CD4-positive, alpha-beta memory T cell (primary cell): Measurements from ENCODE around the gene NPIPB6. TPM values are rescaled to one million over a fixed set of nuclear protein-coding genes. Genes with fewer than 3 reads are reported as not detected.
A peak's percentile ranks its signal among the peaks of the same experiment; 100 is the strongest.

Experiments
- CTCF ChIA-PET: fragments of 350-600 bp; sonication (Branson Sonifier 250); formaldehyde crosslinking; loops from one replicate; lab custom pipeline; 2021; ENCODE audit warnings: inconsistent platforms; ENCODE audit not compliant: partially characterized antibody; lab: Charles Lee
- POLR2A ChIA-PET: fragments of 350-600 bp; sonication (Branson Sonifier 250); formaldehyde crosslinking; loops from one replicate; lab custom pipeline; 2021; ENCODE audit not compliant: partially characterized antibody; lab: Charles Lee
- DNase-seq, 5 donors: peaks; one replicate each; pipeline versions ENCODE4 v3.0.0 to v3.0.0-alpha.2; 2020 to 2022; ENCODE audit warnings: mixed read lengths in 1 of 5
- H3K27ac ChIP-seq: one replicate; pipeline ENCODE4 v1.7.0; 2013; ENCODE audit warnings: low read depth, low read length
- H3K27me3 ChIP-seq: 2 replicates; pipeline ENCODE4 v1.7.0; 2013; ENCODE audit warnings: mild to moderate bottlenecking, low read length, moderate library complexity; ENCODE audit not compliant: insufficient read depth
- H3K36me3 ChIP-seq: 2 replicates; pipeline ENCODE4 v1.7.0; 2013; ENCODE audit warnings: mild to moderate bottlenecking, low read length, moderate library complexity; ENCODE audit not compliant: insufficient read depth
- H3K4me1 ChIP-seq: 2 replicates; pipeline ENCODE4 v1.7.0; 2013; ENCODE audit warnings: mild to moderate bottlenecking, low read length, moderate library complexity; ENCODE audit not compliant: insufficient read depth
- H3K4me3 ChIP-seq, 2 donors: one replicate each; pipeline ENCODE4 v1.7.0; 2013; ENCODE audit warnings: low read length in 2 of 2, mild to moderate bottlenecking in 1 of 2
- H3K9me3 ChIP-seq, 2 donors: one replicate each; pipeline ENCODE4 v1.7.0; 2013; ENCODE audit warnings: low read length in 2 of 2, control low read depth in 1 of 2; ENCODE audit not compliant: control insufficient read depth in 1 of 2
- H3K27ac Mint-ChIP-seq, 7 donors: one replicate each; pipeline ENCODE4 v1.8.0; 2020 to 2021; ENCODE audit warnings: mixed read lengths in 7 of 7, mild to moderate bottlenecking in 6 of 7, inconsistent platforms in 3 of 7, moderate library complexity in 3 of 7
- H3K27me3 Mint-ChIP-seq, 2 donors: one replicate each; pipeline ENCODE4 v1.8.0; 2020 to 2021; ENCODE audit warnings: mixed read lengths in 2 of 2
- H3K36me3 Mint-ChIP-seq, 2 donors: one replicate each; pipeline ENCODE4 v1.8.0; 2020 to 2021; ENCODE audit warnings: mixed read lengths in 2 of 2, inconsistent platforms in 1 of 2, mild to moderate bottlenecking in 1 of 2
- H3K4me1 Mint-ChIP-seq, 4 donors: one replicate each; pipeline ENCODE4 v1.8.0; 2020 to 2021; ENCODE audit warnings: mixed read lengths in 4 of 4, mild to moderate bottlenecking in 1 of 4
- H3K4me3 Mint-ChIP-seq, 8 donors: one replicate each; pipeline ENCODE4 v1.8.0; 2020 to 2021; ENCODE audit warnings: mixed read lengths in 8 of 8, mild to moderate bottlenecking in 7 of 8, moderate library complexity in 6 of 8, inconsistent platforms in 3 of 8
- H3K9me3 Mint-ChIP-seq, 8 donors: one replicate each; pipeline ENCODE4 v1.8.0; 2020 to 2021; ENCODE audit warnings: mixed read lengths in 8 of 8, mild to moderate bottlenecking in 5 of 8, inconsistent platforms in 3 of 8, moderate library complexity in 1 of 8
- intact Hi-C: fragments of 100-400 bp; cut with micrococcal nuclease; formaldehyde crosslinking; loops from one replicate; pipeline ENCODE4 v1.15.1; 2023
- polyA plus RNA-seq, 2 donors: library from polyadenylated mRNA; unstranded; fragments of 300-500 nt; fragmentation: Illumina TruSeq; gene quantifications; one replicate each; pipeline ENCODE4 v1.2.3, GENCODE V29; 2021
- total RNA-seq, 2 experiments: library from RNA; stranded (reverse); gene quantifications; one replicate each; pipeline ENCODE4 v1.2.3, GENCODE V29; 2021

NPIPB6 gene
- total and polyA plus RNA-seq, 4 experiments from 2014 or later = 0.30 to 4.7 (median 4.5) TPM; not detected in 1

DNA sequence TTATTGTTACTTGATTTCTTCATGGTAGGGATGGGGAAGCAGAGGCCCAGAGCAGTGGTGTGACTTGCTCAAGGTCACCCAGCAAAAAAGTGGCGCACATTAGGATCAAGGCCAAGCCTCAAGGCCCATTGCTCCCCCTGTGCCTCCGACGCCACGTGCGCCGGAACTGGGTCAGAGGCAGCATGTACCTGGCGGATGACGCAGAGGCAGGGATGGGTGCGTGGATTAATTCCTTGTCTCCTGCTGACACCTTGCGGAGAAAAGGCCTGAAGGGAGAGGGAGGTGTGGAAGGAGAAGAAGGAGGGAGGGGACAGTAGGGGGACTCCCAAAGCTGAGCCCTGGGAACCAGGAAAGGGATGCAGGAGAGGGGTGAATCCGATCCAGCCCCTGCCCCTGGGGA, 52.5 kb downstream of the NPIPB6 start:
- no peak for DNase-seq
- H3K27me3 ChIP-seq = no peaks in the 10 kb centered on the region
- Mint-ChIP-seq H3K36me3 (peaks cover 11 to 23% of the 10 kb centered on the region in 2 donors), H3K4me1 (peaks cover 46 to 70% (median 55%) of the 10 kb centered on the region in 4 donors), H3K27me3 (no peaks in the 10 kb centered on the region), H3K9me3 (no peaks in the 10 kb centered on the region), H3K4me3 (peak overlapping the region in 7 of 8 donors; percentile 60 to 83 (median 76)), H3K27ac (peak overlapping the region; percentile 91 to 99 (median 96))
- ChIA-PET POLR2A (interaction anchor here (1.0 to 7.6 kb wide), 7 partner anchors 12 to 170 kb away, joined by 3 to 114 read pairs (median 8); partner anchors contain the start of gene SBK1), CTCF (interaction anchor here (0.8 to 13.6 kb wide), 5 partner anchors 11 to 93 kb away, joined by 3 to 321 read pairs (median 7); no protein-coding TSS in a partner anchor)
- H3K4me3 ChIP-seq = no peak overlapping the region
- H3K27ac ChIP-seq = peak overlapping the region; percentile 72
- intact Hi-C loops = loop anchor here (2.0 to 10.0 kb wide), 2 partner anchors 96 to 170 kb away; partner anchors contain the start of gene XPO6
- peaks cover 53% of the 10 kb centered on the region for H3K4me1 ChIP-seq
- peaks cover 6% of the 10 kb centered on the region for H3K36me3 ChIP-seq
- H3K9me3 ChIP-seq = no peaks in the 10 kb centered on the region

DNA sequence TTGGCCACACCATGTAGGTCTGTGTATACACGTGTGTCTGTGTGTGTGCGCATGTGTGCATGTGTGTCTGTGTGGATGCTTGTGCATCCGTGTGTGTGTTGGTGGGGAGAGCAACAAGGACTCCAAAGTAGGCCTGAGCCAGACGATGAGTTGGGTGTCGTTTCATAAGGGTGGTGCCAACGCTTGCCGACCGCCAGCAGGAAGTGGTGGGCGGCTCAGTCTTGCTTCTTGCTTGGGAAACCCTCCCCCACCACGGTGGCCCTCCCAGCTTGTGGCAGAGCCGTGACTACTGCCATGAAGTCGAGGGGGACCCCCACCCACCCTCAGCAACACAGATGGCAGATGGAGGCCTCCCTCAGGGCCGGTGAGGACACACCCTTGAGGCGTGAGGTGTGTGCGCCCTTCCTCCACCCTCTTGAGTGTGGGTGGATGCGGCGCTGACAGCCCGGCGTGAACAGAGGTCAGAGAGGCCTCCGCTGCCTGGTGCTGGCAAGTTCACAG, 53.4 kb downstream of the NPIPB6 start:
- ChIA-PET CTCF (interaction anchor here (0.6 to 13.6 kb wide), 8 partner anchors 9 to 239 kb away, joined by 3 to 321 read pairs (median 6); partner anchors contain the start of gene SBK1), POLR2A (interaction anchor here (1.0 to 7.6 kb wide), 9 partner anchors 9 to 313 kb away, joined by 3 to 114 read pairs (median 6); partner anchors contain the start of gene SBK1)
- H3K4me3 Mint-ChIP-seq = peak overlapping the region; percentile 8 to 83 (median 75)
- intact Hi-C loops = loop anchor here (1.0 to 10.0 kb wide), 3 partner anchors 17 to 169 kb away; partner anchors contain the start of gene XPO6
- no peaks in the 10 kb centered on the region for H3K27me3 ChIP-seq
- no peaks in the 10 kb centered on the region for H3K27me3 Mint-ChIP-seq
- peaks cover 6% of the 10 kb centered on the region for H3K36me3 ChIP-seq
- H3K27ac ChIP-seq = peak overlapping the region; percentile 72
- H3K9me3 ChIP-seq = no peaks in the 10 kb centered on the region
- H3K4me1 Mint-ChIP-seq = peaks cover 47 to 70% (median 55%) of the 10 kb centered on the region in 4 donors
- no peaks in the 10 kb centered on the region for H3K9me3 Mint-ChIP-seq
- peaks cover 15 to 29% of the 10 kb centered on the region in 2 donors for H3K36me3 Mint-ChIP-seq
- peak overlapping the region; percentile 91 to 99 (median 96) for H3K27ac Mint-ChIP-seq
- H3K4me1 ChIP-seq = peaks cover 53% of the 10 kb centered on the region
- H3K4me3 ChIP-seq = peak overlapping the region in 1 of 2 donors; percentile 16
- DNase-seq = peak; percentile 85 to 95 (median 88)

DNA sequence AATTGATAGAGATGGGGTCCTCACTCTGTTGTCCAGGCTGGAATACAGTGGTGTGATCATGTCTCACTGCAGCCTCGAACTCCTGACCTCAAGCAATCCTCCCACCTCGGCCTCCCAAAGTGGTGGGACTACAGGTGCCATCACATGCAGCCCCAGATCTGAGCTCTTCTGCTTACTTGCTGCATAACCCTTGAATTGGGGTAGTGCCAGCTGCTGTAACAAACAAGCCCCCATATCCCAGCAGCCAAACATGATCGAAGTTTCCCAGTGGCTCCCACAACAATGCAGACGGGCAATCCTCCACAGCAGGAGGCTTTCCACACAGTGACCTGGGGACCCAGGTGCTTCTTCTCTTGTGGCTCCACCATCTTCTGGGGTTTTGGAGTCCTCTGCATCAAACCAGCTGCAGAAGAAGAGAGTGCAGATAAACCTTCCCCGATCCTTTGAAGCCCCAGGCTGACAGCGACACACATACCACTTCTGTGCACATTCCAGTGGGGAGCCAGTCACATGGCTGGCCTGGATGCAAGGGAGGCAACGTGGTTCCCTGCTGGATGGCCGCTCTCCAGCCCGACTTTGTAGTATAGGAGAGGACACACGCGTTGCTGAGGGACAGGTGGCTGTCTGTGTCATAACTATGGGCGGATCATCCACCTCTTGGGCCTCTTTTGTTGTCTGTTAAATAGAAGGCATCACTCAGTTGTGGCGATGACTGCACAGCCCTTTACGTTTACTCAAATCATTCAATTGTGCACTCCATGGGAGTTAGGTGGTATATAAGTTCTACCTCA, 54.3 kb downstream of the NPIPB6 start:
- Mint-ChIP-seq H3K27me3 (no peaks in the 10 kb centered on the region), H3K36me3 (peaks cover 17 to 33% of the 10 kb centered on the region in 2 donors), H3K9me3 (no peaks in the 10 kb centered on the region), H3K27ac (peak overlapping the region; percentile 93 to 99 (median 96)), H3K4me1 (peaks cover 50 to 67% (median 59%) of the 10 kb centered on the region in 4 donors), H3K4me3 (peak overlapping the region in 6 of 8 donors; percentile 28 to 83 (median 56))
- no peaks in the 10 kb centered on the region for H3K27me3 ChIP-seq
- no peaks in the 10 kb centered on the region for H3K9me3 ChIP-seq
- no peak overlapping the region for H3K4me3 ChIP-seq
- DNase-seq = no peak
- ChIA-PET CTCF (interaction anchor here (0.7 to 13.6 kb wide), 10 partner anchors 8 to 238 kb away, joined by 3 to 321 read pairs (median 4); partner anchors contain the start of gene SBK1), POLR2A (interaction anchor here (0.6 to 7.6 kb wide), 9 partner anchors 9 to 168 kb away, joined by 3 to 114 read pairs (median 6); partner anchors contain the start of gene SBK1)
- intact Hi-C loops = loop anchor here (1.0 kb wide), 1 partner anchor 16 kb away; no protein-coding TSS in a partner anchor
- peaks cover 53% of the 10 kb centered on the region for H3K4me1 ChIP-seq
- peaks cover 6% of the 10 kb centered on the region for H3K36me3 ChIP-seq
- peak overlapping the region; percentile 35 for H3K27ac ChIP-seq

DNA sequence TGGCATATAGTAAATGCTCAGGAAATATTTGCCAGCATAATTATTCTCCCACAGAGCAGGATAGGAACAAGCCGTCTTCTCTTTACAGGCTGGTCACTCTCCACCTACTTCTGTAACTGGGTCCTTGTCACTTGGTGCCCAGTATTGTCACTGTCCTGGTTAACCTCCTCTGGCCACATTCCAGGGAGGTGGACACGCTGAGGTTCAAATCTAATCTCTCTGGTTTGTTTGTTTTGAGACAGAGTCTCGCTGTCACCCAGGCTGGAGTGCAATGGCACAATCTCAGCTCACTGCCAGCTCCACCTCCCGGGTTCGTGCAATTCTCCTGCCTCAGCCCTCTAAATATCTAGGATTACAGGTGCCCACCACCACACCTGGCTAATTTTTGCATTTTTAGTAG, 55.4 kb downstream of the NPIPB6 start:
- H3K9me3 Mint-ChIP-seq = no peaks in the 10 kb centered on the region
- H3K27me3 Mint-ChIP-seq = no peaks in the 10 kb centered on the region
- no peaks in the 10 kb centered on the region for H3K9me3 ChIP-seq
- no peak overlapping the region for H3K27ac ChIP-seq
- peaks cover 53 to 72% (median 60%) of the 10 kb centered on the region in 4 donors for H3K4me1 Mint-ChIP-seq
- POLR2A ChIA-PET = interaction anchor here (3.5 to 7.6 kb wide), 3 partner anchors 9 to 28 kb away, joined by 50 to 114 read pairs (median 68); partner anchors contain the start of gene SBK1
- H3K4me3 ChIP-seq = no peak overlapping the region
- no peak for DNase-seq
- intact Hi-C loops = no loop called here
- peaks cover 19 to 39% of the 10 kb centered on the region in 2 donors for H3K36me3 Mint-ChIP-seq
- H3K36me3 ChIP-seq = peaks cover 6% of the 10 kb centered on the region
- H3K4me3 Mint-ChIP-seq = no peak overlapping the region
- H3K4me1 ChIP-seq = peaks cover 47% of the 10 kb centered on the region
- CTCF ChIA-PET = interaction anchor here (0.9 to 4.6 kb wide), 3 partner anchors 9 to 29 kb away, joined by 4 to 26 read pairs (median 4); no protein-coding TSS in a partner anchor
- H3K27me3 ChIP-seq = no peaks in the 10 kb centered on the region
- H3K27ac Mint-ChIP-seq = peak overlapping the region in 5 of 7 donors; percentile 57 to 90 (median 61)

DNA sequence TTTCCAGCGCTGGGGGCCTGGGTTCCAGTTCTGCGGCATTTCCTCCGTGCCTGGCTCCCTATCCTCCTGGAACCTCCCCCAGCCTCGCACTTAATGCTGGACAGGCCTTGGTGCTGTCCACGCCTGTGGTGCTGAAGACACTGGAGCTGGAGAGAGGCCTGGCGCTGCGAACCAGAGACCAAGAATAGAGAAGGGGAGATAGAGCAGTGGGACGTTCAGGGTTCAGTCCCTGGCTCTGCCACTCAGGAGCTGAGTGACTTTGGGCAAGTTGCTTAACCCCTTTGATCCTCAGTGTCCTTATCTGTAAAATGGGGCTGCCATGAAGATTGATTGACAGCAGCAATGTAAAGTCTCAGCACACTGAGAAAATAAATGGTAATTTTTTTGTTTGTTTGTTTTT, 59.1 kb downstream of the NPIPB6 start:
- intact Hi-C loops = no loop called here
- Mint-ChIP-seq H3K9me3 (no peaks in the 10 kb centered on the region), H3K27ac (peak overlapping the region in 2 of 7 donors; percentile 14 to 46), H3K4me3 (no peak overlapping the region), H3K27me3 (no peaks in the 10 kb centered on the region), H3K4me1 (peaks cover 40 to 58% (median 48%) of the 10 kb centered on the region in 4 donors), H3K36me3 (peaks cover 21 to 51% of the 10 kb centered on the region in 2 donors)
- ChIA-PET POLR2A (interaction anchor here (0.7 kb wide), 1 partner anchor 23 kb away, joined by 3 read pairs; no protein-coding TSS in a partner anchor), CTCF (interaction anchor here (1.3 to 3.3 kb wide), 4 partner anchors 8 to 27 kb away, joined by 3 to 10 read pairs (median 4); no protein-coding TSS in a partner anchor)
- Histone ChIP-seq H3K27me3 (no peaks in the 10 kb centered on the region), H3K27ac (no peak overlapping the region), H3K9me3 (no peaks in the 10 kb centered on the region), H3K4me3 (no peak overlapping the region), H3K36me3 (peaks cover 6% of the 10 kb centered on the region), H3K4me1 (peaks cover 44% of the 10 kb centered on the region)
- no peak for DNase-seq

DNA sequence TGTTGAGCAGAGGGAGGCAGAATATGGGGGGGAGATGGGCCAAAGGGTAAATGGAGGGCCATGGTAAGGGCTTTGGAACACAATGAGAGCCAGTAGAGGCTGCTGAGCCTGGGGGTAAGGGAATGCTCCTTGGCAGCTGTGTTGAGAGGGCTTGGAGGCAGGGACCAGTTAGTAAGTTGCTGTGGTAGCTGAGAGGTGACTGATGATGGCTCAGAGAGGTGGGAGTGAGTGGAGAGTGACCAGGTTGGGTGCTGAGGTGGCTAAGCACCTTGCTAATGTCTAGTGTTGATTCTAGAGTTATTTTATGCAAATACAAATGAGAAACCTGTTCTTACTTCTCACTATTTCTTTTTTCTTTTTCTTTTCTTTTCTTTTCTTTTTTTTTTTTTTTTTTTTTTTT, 60.2 kb downstream of the NPIPB6 start:
- Mint-ChIP-seq H3K4me1 (peaks cover 38 to 60% (median 45%) of the 10 kb centered on the region in 4 donors), H3K4me3 (no peak overlapping the region), H3K36me3 (peaks cover 20 to 42% of the 10 kb centered on the region in 2 donors), H3K27me3 (no peaks in the 10 kb centered on the region), H3K9me3 (no peaks in the 10 kb centered on the region), H3K27ac (peak overlapping the region in 4 of 7 donors; percentile 46 to 81 (median 64))
- Histone ChIP-seq H3K27ac (no peak overlapping the region), H3K27me3 (no peaks in the 10 kb centered on the region), H3K9me3 (no peaks in the 10 kb centered on the region), H3K4me3 (no peak overlapping the region), H3K4me1 (peaks cover 45% of the 10 kb centered on the region), H3K36me3 (no peaks in the 10 kb centered on the region)
- ChIA-PET CTCF (interaction anchor here (1.0 to 3.3 kb wide), 6 partner anchors 9 to 26 kb away, joined by 3 to 10 read pairs (median 4); no protein-coding TSS in a partner anchor), POLR2A (no interaction called here)
- DNase-seq = no peak
- intact Hi-C loops = no loop called here
